ENCODE data around the gene BTLA.
"Not testable (repeated sequence)": the region's sequence is repeated elsewhere in the genome, so short reads cannot be mapped to it uniquely, and the experiment has no call there.

BTLA gene

DNA sequence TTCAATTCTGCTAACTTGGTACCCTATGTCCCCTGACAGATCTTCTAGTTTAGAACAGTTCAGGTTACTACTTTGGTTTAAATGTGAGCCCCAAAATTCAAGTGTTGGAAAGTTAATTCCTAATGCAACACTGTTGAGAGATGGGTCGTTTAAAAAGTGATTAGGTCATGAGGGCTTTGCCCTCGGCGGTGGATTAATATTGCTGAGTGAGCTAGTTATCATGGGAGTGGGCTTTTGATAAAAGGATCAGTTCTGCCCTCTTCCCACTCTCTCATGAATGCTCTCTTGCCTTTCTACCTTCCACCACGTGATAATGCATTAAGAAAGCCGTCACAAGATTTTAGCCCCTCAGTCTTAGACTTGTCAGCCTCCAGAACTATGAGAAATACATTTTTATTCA lies 72.1 kb downstream of the BTLA start:
- Histone ChIP-seq H3K27me3 (ENCODE audit: control insufficient read depth, insufficient read depth, low read length) (no peaks in the 10 kb centered on the region), H3K9me3 (replicated peaks; ENCODE audit: low read length) (no peaks in the 10 kb centered on the region), H3K4me1 (ENCODE audit: control insufficient read depth, insufficient read depth, low read length) (no peaks in the 10 kb centered on the region), H3K36me3 (ENCODE audit: insufficient read depth, low read length) (no peaks in the 10 kb centered on the region), H3K4me2 (ENCODE audit: low read length) (no peak overlapping the region), H3K9ac (ENCODE audit: low read depth, low read length) (no peak overlapping the region), H3K4me3 (ENCODE audit: low read length) (no peak overlapping the region)

GRCh38 chr3:112425858-112426750 lies 73.2 kb downstream of the BTLA start:
- Histone ChIP-seq H3K4me1 (ENCODE audit: control insufficient read depth, insufficient read depth, low read length) (no peaks in the 10 kb centered on the region), H3K27me3 (ENCODE audit: control insufficient read depth, insufficient read depth, low read length) (no peaks in the 10 kb centered on the region), H3K9ac (ENCODE audit: low read depth, low read length) (no peak overlapping the region), H3K36me3 (ENCODE audit: insufficient read depth, low read length) (no peaks in the 10 kb centered on the region), H3K9me3 (replicated peaks; ENCODE audit: low read length) (no peaks in the 10 kb centered on the region), H3K4me3 (ENCODE audit: low read length) (no peak overlapping the region), H3K4me2 (ENCODE audit: low read length) (no peak overlapping the region)

GRCh38 chr3:112425382-112425781 lies 73.9 kb downstream of the BTLA start:
- Histone ChIP-seq H3K9me3 (replicated peaks; ENCODE audit: low read length) (no peaks in the 10 kb centered on the region), H3K9ac (ENCODE audit: low read depth, low read length) (no peak overlapping the region), H3K4me3 (ENCODE audit: low read length) (no peak overlapping the region), H3K36me3 (ENCODE audit: insufficient read depth, low read length) (no peaks in the 10 kb centered on the region), H3K4me1 (ENCODE audit: control insufficient read depth, insufficient read depth, low read length) (no peaks in the 10 kb centered on the region), H3K27me3 (ENCODE audit: control insufficient read depth, insufficient read depth, low read length) (no peaks in the 10 kb centered on the region), H3K4me2 (ENCODE audit: low read length) (no peak overlapping the region)

- Histone ChIP-seq H3K4me1 (ENCODE audit: control insufficient read depth, insufficient read depth, low read length) (no peaks in the 10 kb centered on the region), H3K4me2 (ENCODE audit: low read length) (no peak overlapping the region), H3K27me3 (ENCODE audit: control insufficient read depth, insufficient read depth, low read length) (no peaks in the 10 kb centered on the region), H3K9me3 (replicated peaks; ENCODE audit: low read length) (no peaks in the 10 kb centered on the region), H3K4me3 (ENCODE audit: low read length) (no peak overlapping the region), H3K36me3 (ENCODE audit: insufficient read depth, low read length) (no peaks in the 10 kb centered on the region), H3K9ac (ENCODE audit: low read depth, low read length) (no peak overlapping the region)
Measured at GRCh38 chr3:112424394-112424793, 74.9 kb downstream of the BTLA start.

GRCh38 chr3:112422921-112423320 lies 76.4 kb downstream of the BTLA start:
- not testable (repeated sequence) for H3K36me3 ChIP-seq (ENCODE audit: insufficient read depth, low read length); H3K9ac ChIP-seq (ENCODE audit: low read depth, low read length); H3K4me3 ChIP-seq (ENCODE audit: low read length); H3K27me3 ChIP-seq (ENCODE audit: control insufficient read depth, insufficient read depth, low read length); H3K9me3 ChIP-seq (replicated peaks; ENCODE audit: low read length); H3K4me1 ChIP-seq (ENCODE audit: control insufficient read depth, insufficient read depth, low read length); H3K4me2 ChIP-seq (ENCODE audit: low read length)

- not testable (repeated sequence) for H3K9ac ChIP-seq (ENCODE audit: low read depth, low read length); H3K36me3 ChIP-seq (ENCODE audit: insufficient read depth, low read length); H3K9me3 ChIP-seq (replicated peaks; ENCODE audit: low read length); H3K27me3 ChIP-seq (ENCODE audit: control insufficient read depth, insufficient read depth, low read length); H3K4me3 ChIP-seq (ENCODE audit: low read length); H3K4me1 ChIP-seq (ENCODE audit: control insufficient read depth, insufficient read depth, low read length); H3K4me2 ChIP-seq (ENCODE audit: low read length)
Measured at GRCh38 chr3:112418526-112418925, 80.7 kb downstream of the BTLA start.

- Histone ChIP-seq H3K4me2 (ENCODE audit: low read length) (no peak overlapping the region), H3K27me3 (ENCODE audit: control insufficient read depth, insufficient read depth, low read length) (no peaks in the 10 kb centered on the region), H3K9ac (ENCODE audit: low read depth, low read length) (no peak overlapping the region), H3K4me1 (ENCODE audit: control insufficient read depth, insufficient read depth, low read length) (no peaks in the 10 kb centered on the region), H3K9me3 (replicated peaks; ENCODE audit: low read length) (no peaks in the 10 kb centered on the region), H3K4me3 (ENCODE audit: low read length) (no peak overlapping the region), H3K36me3 (ENCODE audit: insufficient read depth, low read length) (no peaks in the 10 kb centered on the region)
Measured at GRCh38 chr3:112417696-112418318, 81.5 kb downstream of the BTLA start.

- Histone ChIP-seq H3K4me2 (ENCODE audit: low read length) (no peak overlapping the region), H3K9ac (ENCODE audit: low read depth, low read length) (no peak overlapping the region), H3K27me3 (ENCODE audit: control insufficient read depth, insufficient read depth, low read length) (no peaks in the 10 kb centered on the region), H3K4me3 (ENCODE audit: low read length) (no peak overlapping the region), H3K9me3 (replicated peaks; ENCODE audit: low read length) (no peaks in the 10 kb centered on the region), H3K36me3 (ENCODE audit: insufficient read depth, low read length) (no peaks in the 10 kb centered on the region), H3K4me1 (ENCODE audit: control insufficient read depth, insufficient read depth, low read length) (no peaks in the 10 kb centered on the region)
Measured at GRCh38 chr3:112416391-112417212, 82.7 kb downstream of the BTLA start.

- no peaks in the 10 kb centered on the region for H3K9me3 ChIP-seq (replicated peaks; ENCODE audit: low read length)
- H3K4me1 ChIP-seq (ENCODE audit: control insufficient read depth, insufficient read depth, low read length): no peaks in the 10 kb centered on the region
- no peaks in the 10 kb centered on the region for H3K27me3 ChIP-seq (ENCODE audit: control insufficient read depth, insufficient read depth, low read length)
- H3K9ac ChIP-seq (ENCODE audit: low read depth, low read length): no peak overlapping the region
- no peak overlapping the region for H3K4me3 ChIP-seq (ENCODE audit: low read length)
- no peaks in the 10 kb centered on the region for H3K36me3 ChIP-seq (ENCODE audit: insufficient read depth, low read length)
- no peak overlapping the region for H3K4me2 ChIP-seq (ENCODE audit: low read length)
Measured at GRCh38 chr3:112415390-112415789, 83.9 kb downstream of the BTLA start.
